Esophagus (tissue), 2 donors: ENCODE data around the gene ARHGAP22. TPM values are rescaled to one million over a fixed set of nuclear protein-coding genes. Genes with fewer than 3 reads are reported as not detected.

ENCODE experiments used
- H3K27ac ChIP-seq, 2 donors: one replicate each; pipeline ENCODE4 v1.5.1; 2013; ENCODE audit warnings: low read depth in 2 of 2, mild to moderate bottlenecking in 2 of 2, inconsistent platforms in 1 of 2, low read length in 1 of 2, moderate library complexity in 1 of 2
- H3K27me3 ChIP-seq, 2 donors: one replicate each; pipeline ENCODE4 v1.6.1; 2013; ENCODE audit warnings: low read length in 2 of 2, control low read depth in 1 of 2, mild to moderate bottlenecking in 1 of 2; ENCODE audit not compliant: insufficient read depth in 2 of 2, control insufficient read depth in 1 of 2
- H3K36me3 ChIP-seq, 2 donors: one replicate each; pipeline ENCODE4 v1.6.1; 2013; ENCODE audit warnings: low read length in 1 of 2; ENCODE audit not compliant: control insufficient read depth in 2 of 2, insufficient read depth in 2 of 2
- H3K4me1 ChIP-seq, 2 donors: one replicate each; pipeline ENCODE4 v1.6.1; 2013; ENCODE audit warnings: low read length in 1 of 2; ENCODE audit not compliant: control insufficient read depth in 2 of 2, insufficient read depth in 2 of 2
- H3K4me3 ChIP-seq, 2 donors: one replicate each; pipeline ENCODE4 v1.5.1; 2013; ENCODE audit warnings: low read length in 2 of 2, mild to moderate bottlenecking in 2 of 2, low read depth in 1 of 2, moderate library complexity in 1 of 2
- H3K9me3 ChIP-seq, 2 donors: one replicate each; pipeline ENCODE4 v1.6.1; 2013; ENCODE audit warnings: mild to moderate bottlenecking in 2 of 2, low read depth in 1 of 2, low read length in 1 of 2, moderate library complexity in 1 of 2; ENCODE audit not compliant: control insufficient read depth in 2 of 2, insufficient read depth in 1 of 2
- WGBS, 2 donors: extraction: QIAGEN DNeasy Blood & Tissue Kit; methylation state at CpG; one replicate each; pipeline ENCODE4 v1.1.7; 2013; 5-methylcytosine and 5-hydroxymethylcytosine counted together
- polyA plus RNA-seq, 2 donors: library from polyadenylated mRNA; stranded (reverse); fragments of 200-250 nt; gene quantifications; one replicate each; pipeline ENCODE4 v1.2.3, GENCODE V29; 2013
- donor health status: healthy with polysubstance abuse.
- donor health status: Bipolar disorder and iron deficiency.

The ARHGAP22 gene
- polyA plus RNA-seq, 2 donors = 1.2 to 1.6 TPM

DNA sequence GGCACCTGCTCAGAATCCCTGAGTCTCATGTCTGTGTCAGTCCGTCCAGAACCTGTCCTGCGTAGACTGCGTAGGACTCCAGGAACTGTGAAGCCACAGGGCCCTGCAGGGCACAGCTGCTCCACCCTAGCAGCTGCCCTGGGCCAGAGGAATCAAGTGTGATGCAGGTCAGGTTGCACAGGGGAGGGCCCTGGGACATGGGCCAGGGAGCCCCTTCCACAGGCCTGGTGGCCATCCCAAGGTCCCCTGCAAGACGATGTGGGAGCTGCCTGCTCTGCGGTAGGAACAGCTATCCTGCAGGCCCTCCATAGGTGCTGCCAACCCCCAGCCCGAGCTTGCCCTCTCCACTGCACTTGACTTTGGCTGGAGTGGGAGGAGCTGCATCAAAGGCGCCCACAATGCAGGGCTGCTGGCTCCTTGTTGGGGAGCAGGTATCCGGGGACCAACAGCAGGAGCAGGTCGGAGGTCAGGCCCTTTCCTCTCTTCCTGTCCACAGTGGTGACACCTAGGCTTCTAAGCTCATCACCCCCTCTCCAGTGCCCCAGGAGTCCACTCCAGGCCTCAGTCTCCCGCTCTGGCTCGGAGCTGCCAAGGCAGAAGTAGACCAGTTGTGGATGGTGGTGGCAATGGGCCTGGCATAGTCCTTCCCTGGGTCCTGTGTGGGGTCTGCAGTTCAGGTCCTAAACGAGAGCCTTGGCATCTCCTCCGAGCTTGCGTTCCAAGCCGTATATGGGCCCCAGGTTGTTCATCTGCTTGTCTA is 149.3 kb downstream of the ARHGAP22 start:
- no peak overlapping the region for H3K27ac ChIP-seq

DNA sequence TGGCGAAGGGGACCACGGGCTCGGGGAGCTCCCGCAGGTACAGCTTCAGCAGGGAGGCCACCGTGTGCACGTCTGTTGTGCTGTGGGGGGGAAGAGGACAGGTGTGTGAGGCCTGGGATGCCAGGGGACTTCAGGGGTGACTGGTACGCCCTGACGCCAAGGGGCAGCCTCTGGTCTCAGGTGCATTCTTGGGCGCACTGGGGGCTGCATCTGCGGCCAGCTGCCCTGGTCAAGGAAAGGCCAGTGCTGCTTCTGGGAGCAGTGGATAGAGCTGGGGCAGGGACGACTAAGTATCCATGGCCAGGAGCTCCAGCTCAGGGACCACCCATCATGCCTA is 149.8 kb downstream of the ARHGAP22 start:
- 94% methylated on average over 11 of the region's 11 CpGs for WGBS, 2 donors
- no peak overlapping the region for H3K27ac ChIP-seq
- H3K27me3 ChIP-seq = no peaks in the 10 kb centered on the region
- no peaks in the 10 kb centered on the region for H3K36me3 ChIP-seq
- peaks cover 4% of the 10 kb centered on the region in 2 donors for H3K4me1 ChIP-seq
- no peak overlapping the region for H3K4me3 ChIP-seq
- no peaks in the 10 kb centered on the region for H3K9me3 ChIP-seq

More for the DNA sequence above, 149.3 kb downstream of the ARHGAP22 start:
- Histone ChIP-seq H3K36me3 (no peaks in the 10 kb centered on the region), H3K27me3 (no peaks in the 10 kb centered on the region), H3K4me3 (no peak overlapping the region), H3K9me3 (no peaks in the 10 kb centered on the region), H3K4me1 (peaks cover 3 to 4% of the 10 kb centered on the region in 2 donors)
- WGBS, 2 donors = 93 to 98% methylated on average over 13 to 15 of the region's 15 CpGs

DNA sequence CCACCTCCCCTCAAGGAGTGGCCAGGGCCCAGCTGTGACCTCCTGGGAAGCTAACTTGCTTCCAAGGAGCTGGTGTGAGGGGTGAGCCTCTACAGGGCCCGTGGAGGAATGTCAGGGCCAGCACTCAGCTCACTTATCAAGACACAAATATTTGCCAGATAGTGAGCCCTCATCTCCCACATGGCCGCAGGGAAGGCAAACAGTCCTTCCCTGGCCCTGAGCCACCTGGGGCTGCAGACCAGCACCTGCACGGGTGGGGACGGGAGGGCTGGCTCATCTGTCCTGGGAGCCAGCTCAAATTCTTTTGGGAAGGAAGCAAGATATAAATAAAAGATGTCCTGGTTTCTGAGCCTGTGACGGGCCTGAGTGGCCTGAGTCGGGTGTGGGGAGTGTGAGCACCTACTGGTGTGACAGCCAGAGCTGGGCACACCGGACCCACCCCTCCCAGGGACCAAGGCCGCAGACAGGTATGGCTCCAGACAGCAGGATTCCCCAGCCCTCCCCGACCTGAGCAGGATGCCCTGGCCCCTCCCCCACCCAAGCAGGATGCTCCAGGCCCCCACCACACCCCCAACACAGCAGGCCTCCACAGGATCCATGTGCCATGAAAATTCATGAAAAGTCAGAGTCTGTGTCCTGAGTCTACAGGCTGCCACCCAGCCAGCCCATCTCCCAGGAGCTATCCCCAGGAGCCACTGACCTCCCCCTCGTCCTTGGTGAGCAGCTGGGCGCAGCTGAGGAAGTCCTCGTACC is 150.4 kb downstream of the ARHGAP22 start:
- peaks cover 3 to 5% of the 10 kb centered on the region in 2 donors for H3K4me1 ChIP-seq
- no peaks in the 10 kb centered on the region for H3K9me3 ChIP-seq
- no peaks in the 10 kb centered on the region for H3K36me3 ChIP-seq
- H3K27me3 ChIP-seq = no peaks in the 10 kb centered on the region
- H3K4me3 ChIP-seq = no peak overlapping the region
- WGBS, 2 donors = 67 to 82% methylated on average over 12 of the region's 12 CpGs
- no peak overlapping the region for H3K27ac ChIP-seq

DNA sequence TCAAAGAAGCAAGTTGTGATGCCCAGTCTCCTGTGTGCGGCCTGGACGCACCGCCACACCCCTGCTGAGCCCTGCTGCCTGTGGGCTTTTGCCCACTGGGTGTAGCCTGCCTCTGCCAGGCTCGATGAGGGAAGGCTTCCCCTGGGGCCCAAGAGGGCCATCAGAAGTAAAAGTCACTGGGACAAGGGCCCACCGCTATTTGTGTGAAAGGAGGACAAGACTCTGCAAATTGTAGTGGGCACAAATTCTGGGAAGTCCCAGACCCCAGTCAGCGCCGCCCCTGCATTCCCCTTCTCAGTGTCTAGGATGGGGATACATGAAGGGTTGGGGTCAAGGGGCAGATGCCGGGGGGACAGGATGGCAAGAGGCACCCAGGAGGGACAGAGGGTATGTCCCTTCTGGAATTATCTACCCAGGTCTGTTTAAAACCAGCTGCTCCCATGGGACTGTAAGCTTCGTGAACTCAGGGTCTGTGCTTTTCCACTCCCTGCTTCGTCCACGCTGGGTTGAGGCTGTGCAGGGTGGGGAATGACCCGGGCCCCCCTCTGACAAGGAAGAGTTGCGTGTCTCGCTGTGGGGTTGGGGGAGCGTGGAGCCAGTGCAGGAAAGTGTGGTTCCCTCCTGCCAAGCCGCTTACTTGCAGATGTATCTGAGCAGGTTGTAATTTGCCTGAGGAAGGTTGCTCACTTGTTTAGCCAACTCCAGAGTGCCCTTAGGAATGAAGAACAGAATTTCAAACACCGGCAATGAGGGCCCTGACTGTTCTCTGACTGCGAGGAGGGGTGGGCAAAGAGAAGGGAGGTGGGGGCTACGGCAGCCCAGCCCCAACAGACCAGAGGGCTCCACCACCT is 151.2 kb downstream of the ARHGAP22 start:
- Histone ChIP-seq H3K4me3 (no peak overlapping the region), H3K27me3 (no peaks in the 10 kb centered on the region), H3K36me3 (no peaks in the 10 kb centered on the region), H3K9me3 (no peaks in the 10 kb centered on the region), H3K4me1 (peaks cover 3 to 5% of the 10 kb centered on the region in 2 donors), H3K27ac (no peak overlapping the region)
- WGBS, 2 donors = 85 to 89% methylated on average over 19 of the region's 19 CpGs

DNA sequence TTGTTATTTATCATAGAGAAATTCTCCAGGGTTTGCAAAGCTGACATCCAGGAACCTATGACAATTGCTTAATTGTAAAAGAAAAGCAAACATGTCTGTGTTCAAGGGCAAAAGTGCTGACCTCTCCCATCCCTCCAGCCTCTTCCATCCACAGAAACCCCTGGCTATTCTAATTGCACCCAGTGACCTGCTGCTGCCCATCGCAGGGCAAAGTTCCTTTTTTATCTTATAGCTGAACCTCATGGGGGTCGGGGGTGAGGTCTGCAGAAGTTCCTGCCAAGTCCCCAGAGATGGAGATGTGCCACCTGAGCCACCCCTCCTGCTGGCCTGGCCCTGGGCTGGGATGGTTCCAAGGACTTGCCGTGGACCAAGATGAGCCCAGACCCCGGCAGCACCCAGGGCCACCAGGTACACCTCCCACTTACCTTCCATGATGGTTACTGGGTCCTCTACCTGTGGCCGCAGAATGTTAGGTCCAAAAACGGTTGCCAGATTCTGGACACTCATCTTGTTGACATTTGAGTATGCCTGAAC is 151.9 kb downstream of the ARHGAP22 start:
- no peak overlapping the region for H3K27ac ChIP-seq
- 86 to 88% methylated on average over 6 of the region's 6 CpGs for WGBS, 2 donors

DNA sequence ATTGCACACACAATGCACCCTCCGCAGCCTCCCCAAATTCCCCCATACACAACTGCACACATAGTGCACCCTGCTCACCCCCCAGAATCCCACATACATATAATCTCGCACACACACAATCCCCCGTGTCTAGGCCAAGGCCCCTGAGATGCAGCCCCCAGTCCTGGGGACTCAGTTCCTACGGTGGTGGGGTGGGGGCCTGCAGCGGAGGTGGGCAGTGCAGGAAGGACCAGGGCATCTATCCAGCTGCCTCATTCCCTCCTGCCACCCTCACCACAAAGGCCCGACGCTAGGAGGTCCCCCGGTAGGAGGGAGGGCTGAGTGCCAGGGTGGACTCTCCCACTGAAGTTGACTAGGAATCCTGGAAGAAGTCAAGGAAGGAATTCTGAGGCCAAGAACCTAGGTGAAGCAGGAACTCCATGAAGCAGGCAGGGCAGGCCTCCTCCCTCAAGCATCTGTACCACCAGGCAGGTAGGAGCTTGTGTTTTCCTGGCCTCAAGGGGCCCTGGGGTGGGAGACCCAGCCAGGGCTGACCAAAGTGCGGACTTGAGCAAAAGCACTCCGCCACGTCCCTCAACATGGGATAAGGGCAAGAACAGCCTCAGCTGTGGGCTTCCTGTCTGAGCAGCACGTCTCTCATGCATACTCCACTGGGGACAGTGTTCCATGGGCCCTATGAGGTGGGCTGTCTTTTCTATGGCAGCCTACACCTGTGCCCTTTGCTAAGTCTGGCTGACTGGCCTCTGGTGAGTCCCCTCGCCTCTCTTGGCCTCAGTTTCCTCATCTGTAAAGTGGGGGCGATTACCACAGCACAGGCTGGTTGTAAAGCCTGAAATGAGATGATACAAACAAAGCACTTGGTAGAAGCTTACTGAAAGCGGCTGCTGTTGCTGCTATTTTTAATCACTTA is 152.6 kb downstream of the ARHGAP22 start:
- H3K27me3 ChIP-seq = no peaks in the 10 kb centered on the region
- no peak overlapping the region for H3K4me3 ChIP-seq
- H3K27ac ChIP-seq = no peak overlapping the region
- peaks cover 3 to 5% of the 10 kb centered on the region in 2 donors for H3K4me1 ChIP-seq
- H3K9me3 ChIP-seq = no peaks in the 10 kb centered on the region
- H3K36me3 ChIP-seq = no peaks in the 10 kb centered on the region
- 84 to 88% methylated on average over 14 to 15 of the region's 15 CpGs for WGBS, 2 donors

More for the DNA sequence above, 151.9 kb downstream of the ARHGAP22 start:
- H3K9me3 ChIP-seq = no peaks in the 10 kb centered on the region
- H3K4me1 ChIP-seq = peaks cover 3 to 5% of the 10 kb centered on the region in 2 donors
- H3K4me3 ChIP-seq = no peak overlapping the region
- no peaks in the 10 kb centered on the region for H3K27me3 ChIP-seq
- no peaks in the 10 kb centered on the region for H3K36me3 ChIP-seq

DNA sequence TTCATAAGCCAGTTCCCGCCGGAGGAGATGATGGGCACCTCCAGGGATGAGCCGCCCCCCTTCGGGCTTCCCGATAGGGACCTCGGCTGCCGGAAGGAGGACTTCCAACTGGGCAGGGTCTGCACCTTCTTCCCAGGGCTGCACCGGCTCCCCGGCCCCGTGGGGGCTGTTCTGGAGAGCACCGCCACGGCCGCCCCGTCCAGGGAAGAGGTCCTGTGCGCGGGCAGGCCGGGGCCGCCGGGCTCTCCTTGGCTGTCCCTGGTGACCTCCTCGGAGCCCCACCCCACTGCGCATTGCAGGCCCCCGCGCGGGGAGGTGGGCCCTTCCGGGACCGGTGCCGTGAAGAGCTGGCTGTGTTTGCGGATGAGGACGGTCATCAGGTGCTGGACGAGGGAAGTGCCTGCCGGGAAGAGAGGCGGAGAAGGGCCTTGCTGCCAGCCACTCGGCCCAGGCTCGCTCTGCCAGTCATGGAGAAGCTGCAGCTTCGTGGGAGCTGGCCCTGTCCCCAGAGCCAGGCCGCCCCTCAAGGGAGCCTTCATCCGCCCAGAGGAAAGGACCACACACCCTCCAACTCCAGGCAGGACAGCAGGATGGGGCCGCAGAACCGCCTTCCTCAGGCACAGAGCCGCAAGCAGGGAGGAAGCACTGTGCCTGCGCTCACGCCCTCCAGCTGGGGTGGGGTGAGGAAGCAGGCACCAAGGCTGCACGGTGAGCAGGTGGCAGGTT is 154.0 kb downstream of the ARHGAP22 start:
- Histone ChIP-seq H3K36me3 (no peaks in the 10 kb centered on the region), H3K9me3 (no peaks in the 10 kb centered on the region), H3K4me1 (peaks cover 0 to 5% of the 10 kb centered on the region in 2 donors), H3K27me3 (no peaks in the 10 kb centered on the region), H3K27ac (no peak overlapping the region), H3K4me3 (no peak overlapping the region)
- 91 to 92% methylated on average over 42 to 43 of the region's 43 CpGs for WGBS, 2 donors

DNA sequence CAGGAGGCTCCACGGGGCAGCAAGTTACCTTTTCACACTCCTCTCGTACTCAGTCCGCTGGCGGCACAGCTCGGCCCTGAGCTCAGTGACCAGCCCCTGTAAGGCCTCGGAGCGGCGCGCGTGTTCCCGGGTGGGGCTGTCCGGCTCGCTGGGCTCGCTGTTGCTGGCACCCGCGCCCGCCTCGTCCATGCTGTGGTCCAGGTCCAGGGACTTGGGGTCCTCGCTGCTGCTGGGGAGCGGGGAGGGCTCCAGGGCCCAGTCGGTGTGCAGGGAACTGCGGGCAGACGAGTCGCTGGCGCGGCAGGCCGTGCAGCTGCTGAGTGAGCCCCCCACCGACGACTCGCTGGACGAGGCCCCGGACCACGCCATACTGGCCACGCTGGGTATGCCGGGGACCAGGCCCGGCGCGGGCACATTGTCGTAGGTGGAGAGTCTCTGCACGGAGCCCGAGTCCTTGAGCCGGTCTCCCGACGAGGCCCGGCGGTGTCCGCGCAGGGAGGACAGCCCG is 154.6 kb downstream of the ARHGAP22 start:
- WGBS, 2 donors = 95 to 96% methylated on average over 49 of the region's 49 CpGs
- Histone ChIP-seq H3K4me1 (peaks cover 0 to 5% of the 10 kb centered on the region in 2 donors), H3K27ac (no peak overlapping the region)

More for the DNA sequence above, 154.6 kb downstream of the ARHGAP22 start:
- H3K9me3 ChIP-seq = no peaks in the 10 kb centered on the region
- no peaks in the 10 kb centered on the region for H3K27me3 ChIP-seq
- H3K36me3 ChIP-seq = no peaks in the 10 kb centered on the region
- no peak overlapping the region for H3K4me3 ChIP-seq
